ENCODE measurements around the gene MED29. TPM values are rescaled to one million over a fixed set of nuclear protein-coding genes. Genes with fewer than 3 reads are reported as not detected.

MED29 gene
- total RNA-seq, 2 experiments from 2014 or later = 28.3 to 31.3 TPM

GRCh38 chr19:39413272-39413910, 22.2 kb downstream of the MED29 start:
- Histone ChIP-seq H3K9me3 (ENCODE audit: low read length) (no peaks in the 10 kb centered on the region), H3K9me2 (ENCODE audit: insufficient read depth, low read length) (no peaks in the 10 kb centered on the region), H3K36me3 (ENCODE audit: insufficient read depth, low read length) (peaks cover 24% of the 10 kb centered on the region), H4K20me1 (ENCODE audit: insufficient read depth, low read length) (no peaks in the 10 kb centered on the region; the same call in 1 of the 2 replicates), H3K4me3 (ENCODE audit: low read depth, low read length, poor library complexity, severe bottlenecking) (peak overlapping the region; percentile 89), H3K79me2 (ENCODE audit: insufficient read depth, low read depth, low read length) (peaks cover 26% of the 10 kb centered on the region), H3K4me2 (ENCODE audit: low read length) (peak overlapping the region; percentile 83), H3K4me1 (ENCODE audit: insufficient read depth, low read length, poor library complexity, severe bottlenecking) (peaks cover 33% of the 10 kb centered on the region), H3K27ac (ENCODE audit: low read depth, low read length, poor library complexity, severe bottlenecking) (peak overlapping the region; percentile 70), H2AFZ (ENCODE audit: low read length) (peak overlapping the region; percentile 2; the same call in 1 of the 2 replicates)
- BruUV-seq (replicated peaks) = no TSS peak
- ChIA-PET CTCF (ENCODE audit: unreplicated experiment) (no interaction called here), POLR2A (interaction anchor here (1.0 kb wide), 1 partner anchor 15 kb away, joined by 3 read pairs; no protein-coding TSS in a partner anchor)
- TF ChIP-seq EZH2phosphoT487 (IDR thresholded peaks at IDR 0.05; ENCODE audit: borderline replicate concordance, low read depth, low read length) (no peak), CTCF (conservative IDR thresholded peaks at IDR 0.05; ENCODE audit: low read length) (no peak)
- intact Hi-C loops (cut with micrococcal nuclease; ENCODE audit: unreplicated experiment) = no loop called here
- DNase-seq (ENCODE audit: low spot score) = peak; percentile 52

- Histone ChIP-seq H3K4me3 (ENCODE audit: low read depth, low read length, poor library complexity, severe bottlenecking) (peak overlapping the region; percentile 89), H3K9me3 (ENCODE audit: low read length) (no peaks in the 10 kb centered on the region), H3K4me1 (ENCODE audit: insufficient read depth, low read length, poor library complexity, severe bottlenecking) (peaks cover 33% of the 10 kb centered on the region), H3K36me3 (ENCODE audit: insufficient read depth, low read length) (peaks cover 24% of the 10 kb centered on the region), H3K27ac (ENCODE audit: low read depth, low read length, poor library complexity, severe bottlenecking) (peak overlapping the region; percentile 70), H3K9me2 (ENCODE audit: insufficient read depth, low read length) (no peaks in the 10 kb centered on the region), H3K79me2 (ENCODE audit: insufficient read depth, low read depth, low read length) (peaks cover 20% of the 10 kb centered on the region; the same call in 1 of the 2 replicates), H2AFZ (ENCODE audit: low read length) (no peak overlapping the region), H3K4me2 (ENCODE audit: low read length) (peak overlapping the region; percentile 83), H4K20me1 (ENCODE audit: insufficient read depth, low read length) (no peaks in the 10 kb centered on the region)
- no TSS peak for BruUV-seq (replicated peaks)
- ChIA-PET POLR2A (interaction anchor here (0.8 to 1.0 kb wide), 2 partner anchors 16 to 119 kb away, joined by 3 to 4 read pairs; no protein-coding TSS in a partner anchor), CTCF (ENCODE audit: unreplicated experiment) (no interaction called here)
- no peak for TF ChIP-seq EZH2phosphoT487 (IDR thresholded peaks at IDR 0.05; ENCODE audit: borderline replicate concordance, low read depth, low read length)
- TF ChIP-seq CTCF (conservative IDR thresholded peaks at IDR 0.05; ENCODE audit: low read length) = peak; percentile 57
- no peak for DNase-seq (ENCODE audit: low spot score)
- intact Hi-C loops (cut with micrococcal nuclease; ENCODE audit: unreplicated experiment) = no loop called here
These were observed 22.9 kb downstream of the MED29 start for GRCh38 chr19:39413911-39414608.
